HL-60 (cell line): ENCODE results near the gene LRRC58.

Experiments used
- CTCF ChIP-seq: IDR thresholded peaks from one replicate; pipeline ENCODE4 v1.5.1; 2011; ENCODE audit warnings: low read length, control low read depth, inconsistent platforms; ENCODE audit not compliant: insufficient read depth
- GABPA ChIP-seq: IDR thresholded peaks from 2 replicates; pipeline ENCODE4 v1.6.1; 2012; ENCODE audit warnings: low read depth
- POLR2AphosphoS5 ChIP-seq: IDR thresholded peaks from 2 replicates; pipeline ENCODE4 v1.6.1; 2012; ENCODE audit warnings: low read depth
- REST ChIP-seq: IDR thresholded peaks from 2 replicates; pipeline ENCODE4 v1.6.1; 2012; ENCODE audit warnings: low read depth; ENCODE audit not compliant: insufficient replicate concordance
- SPI1 ChIP-seq: IDR thresholded peaks from 2 replicates; pipeline ENCODE4 v1.6.1; 2012; ENCODE audit warnings: low read depth, mild to moderate bottlenecking, borderline replicate concordance

GRCh38 chr3:120280566-120280965, 68.6 kb downstream of the LRRC58 start:
- TF ChIP-seq CTCF: no peak
- no peak for TF ChIP-seq POLR2AphosphoS5
- TF ChIP-seq REST: no peak
- no peak for TF ChIP-seq GABPA
- no peak for TF ChIP-seq SPI1
